HG02852 (cell line): ENCODE data around the gene MRPS18A.
A peak's percentile ranks its signal among the peaks of the same experiment; 100 is the strongest.
"Not testable (repeated sequence)": the region's sequence is repeated elsewhere in the genome, so short reads cannot be mapped to it uniquely, and the experiment has no call there.

ENCODE experiments used
- ATAC-seq: cut with Tn5 transposase; IDR thresholded peaks from one replicate; pipeline ENCODE4 v1.9.1; 2021; ENCODE audit warnings: mild to moderate bottlenecking, moderate library complexity; ENCODE audit not compliant: unreplicated experiment

MRPS18A gene

GRCh38 chr6:43639984-43640800, 47.4 kb downstream of the MRPS18A start:
- ATAC-seq, result no peak

- no peak for ATAC-seq
Observed at GRCh38 chr6:43636308-43636659, 51.3 kb downstream of the MRPS18A start.

- ATAC-seq, result peak; percentile 91
Observed at GRCh38 chr6:43635387-43636307, 51.9 kb downstream of the MRPS18A start, which contains the start of gene MAD2L1BP. Gene MAD2L1BP (plus strand): TSS chr6:43635840. CDS start chr6:43635876, 36 bp downstream.

GRCh38 chr6:43634702-43635303, 52.8 kb downstream of the MRPS18A start:
- ATAC-seq, result no peak

- ATAC-seq, result not testable (repeated sequence)
Observed at GRCh38 chr6:43633002-43633401, 54.6 kb downstream of the MRPS18A start.

GRCh38 chr6:43630980-43631619, 56.5 kb downstream of the MRPS18A start:
- ATAC-seq, result no peak

- ATAC-seq, result peak; percentile 63
Observed at GRCh38 chr6:43629505-43630300, 57.9 kb downstream of the MRPS18A start.

- peak; percentile 84 for ATAC-seq
Observed at GRCh38 chr6:43629104-43629504, 58.5 kb downstream of the MRPS18A start, which contains the start of gene GTPBP2. Gene GTPBP2 (minus strand): TSS chr6:43629264. CDS start chr6:43629162, 102 bp downstream.

GRCh38 chr6:43628393-43629103, 59.0 kb downstream of the MRPS18A start:
- ATAC-seq, result peak; percentile 20

GRCh38 chr6:43627008-43627825, 60.4 kb downstream of the MRPS18A start:
- ATAC-seq, result no peak

- no peak for ATAC-seq
Observed at GRCh38 chr6:43625393-43625992, 62.1 kb downstream of the MRPS18A start.

GRCh38 chr6:43624786-43625288, 62.8 kb downstream of the MRPS18A start:
- no peak for ATAC-seq

GRCh38 chr6:43623880-43624785, 63.5 kb downstream of the MRPS18A start:
- ATAC-seq, result no peak

GRCh38 chr6:43622541-43622940, 65.0 kb downstream of the MRPS18A start:
- ATAC-seq, result no peak

- no peak for ATAC-seq
Observed at GRCh38 chr6:43621836-43622180, 65.8 kb downstream of the MRPS18A start.
